Lung microvascular endothelial cell (primary cell): ENCODE data around the gene TIMM10B. TPM values are rescaled to one million over a fixed set of nuclear protein-coding genes. Genes with fewer than 3 reads are reported as not detected.
A peak's percentile ranks its signal among the peaks of the same experiment; 100 is the strongest.

Experiments
- DNase-seq, 2 donors: peaks; one replicate each; pipeline versions ENCODE4 v3.0.0 to v3.0.0-alpha.2; 2010; ENCODE audit warnings: low read depth in 2 of 2
- total RNA-seq: library from RNA; depleted of rRNA; stranded (reverse); fragments of >200 nt; gene quantifications from 2 replicates; pipeline ENCODE4 v1.2.1, GENCODE V29; 2014

The TIMM10B gene
- 16.3 and 28.6 TPM in 2 replicates for total RNA-seq

- DNase-seq: peak; percentile 99
Observed at GRCh38 chr11:6481012-6481923, at the start of gene TIMM10B, which contains the start of gene ARFIP2. TIMM10B (plus strand) TSS chr11:6481501; CDS start chr11:6481517, 16 bp downstream. ARFIP2 (minus strand) TSS chr11:6481331; CDS start chr11:6480421, 910 bp downstream.

- DNase-seq: no peak
Observed at GRCh38 chr11:6431861-6432260, 49.4 kb upstream of the TIMM10B start.

- no peak for DNase-seq
Observed at GRCh38 chr11:6433998-6434660, 47.2 kb upstream of the TIMM10B start.

GRCh38 chr11:6437423-6437822 lies 43.9 kb upstream of the TIMM10B start:
- DNase-seq: no peak

GRCh38 chr11:6437993-6438392 lies 43.3 kb upstream of the TIMM10B start:
- no peak for DNase-seq

- DNase-seq: peak; percentile 73 to 83
Observed at GRCh38 chr11:6438979-6439571, 42.2 kb upstream of the TIMM10B start.

- DNase-seq: no peak
Observed at GRCh38 chr11:6440906-6441358, 40.4 kb upstream of the TIMM10B start, which contains the start of gene HPX. HPX (minus strand) TSS chr11:6440987; CDS start chr11:6440963, 24 bp downstream.

GRCh38 chr11:6442441-6442840 lies 38.9 kb upstream of the TIMM10B start:
- no peak for DNase-seq

- peak; percentile 58 to 67 for DNase-seq
Observed at GRCh38 chr11:6443269-6444003, 37.9 kb upstream of the TIMM10B start.

- DNase-seq: no peak
Observed at GRCh38 chr11:6448574-6448973, 32.7 kb upstream of the TIMM10B start.

GRCh38 chr11:6452219-6452618 lies 29.1 kb upstream of the TIMM10B start:
- no peak for DNase-seq

GRCh38 chr11:6453152-6453551 lies 28.1 kb upstream of the TIMM10B start:
- DNase-seq: no peak

- DNase-seq: no peak
Observed at GRCh38 chr11:6455070-6455469, 26.2 kb upstream of the TIMM10B start.

GRCh38 chr11:6456361-6457073 lies 24.8 kb upstream of the TIMM10B start:
- DNase-seq: no peak

- DNase-seq: no peak
Observed at GRCh38 chr11:6457581-6458320, 23.6 kb upstream of the TIMM10B start.

GRCh38 chr11:6458352-6459098 lies 22.8 kb upstream of the TIMM10B start:
- no peak for DNase-seq

- no peak for DNase-seq
Observed at GRCh38 chr11:6459099-6459450, 22.2 kb upstream of the TIMM10B start.

GRCh38 chr11:6468712-6469495 lies 12.4 kb upstream of the TIMM10B start:
- peak; percentile 94 to 95 for DNase-seq
